ENCODE results near the gene GRK6.
A peak's percentile ranks its signal among the peaks of the same experiment; 100 is the strongest.

Gene GRK6

GRCh38 chr5:177473443-177474001, 47.0 kb downstream of the GRK6 start, which contains the start of gene DBN1:
DBN1 (minus strand) TSS chr5:177473634; CDS start chr5:177473521, 113 bp downstream.
- TF ChIP-seq CTCF (IDR thresholded peaks at IDR 0.05; ENCODE audit: low read depth, low read length): no peak
- H3K4me3 ChIP-seq (ENCODE audit: low read depth, low read length): peak within 1 kb of the TSS; percentile 80

GRCh38 chr5:177474002-177474476, 47.6 kb downstream of the GRK6 start:
- no peak for TF ChIP-seq CTCF (IDR thresholded peaks at IDR 0.05; ENCODE audit: low read depth, low read length)
- no peak overlapping the region for H3K4me3 ChIP-seq (ENCODE audit: low read depth, low read length)

GRCh38 chr5:177474846-177475562, 48.5 kb downstream of the GRK6 start:
- no peak for TF ChIP-seq CTCF (IDR thresholded peaks at IDR 0.05; ENCODE audit: low read depth, low read length)
- H3K4me3 ChIP-seq (ENCODE audit: low read depth, low read length): no peak overlapping the region

GRCh38 chr5:177475563-177476427, 49.3 kb downstream of the GRK6 start:
- no peak overlapping the region for H3K4me3 ChIP-seq (ENCODE audit: low read depth, low read length)
- TF ChIP-seq CTCF (IDR thresholded peaks at IDR 0.05; ENCODE audit: low read depth, low read length): no peak

- H3K4me3 ChIP-seq (ENCODE audit: low read depth, low read length): no peak overlapping the region
- no peak for TF ChIP-seq CTCF (IDR thresholded peaks at IDR 0.05; ENCODE audit: low read depth, low read length)
These were observed 50.2 kb downstream of the GRK6 start for GRCh38 chr5:177476531-177477233.

- TF ChIP-seq CTCF (IDR thresholded peaks at IDR 0.05; ENCODE audit: low read depth, low read length): no peak
These were observed 51.4 kb downstream of the GRK6 start for GRCh38 chr5:177477701-177478477.

More at GRCh38 chr5:177477701-177478477, 51.4 kb downstream of the GRK6 start:
- no peak overlapping the region for H3K4me3 ChIP-seq (ENCODE audit: low read depth, low read length)
